Adrenal gland (tissue), 12 donors: ENCODE measurements around the gene SLCO2A1. TPM values are rescaled to one million over a fixed set of nuclear protein-coding genes. Genes with fewer than 3 reads are reported as not detected.

Source experiments
- DNase-seq, 7 donors: peaks; one replicate each; pipeline ENCODE4 v3.0.0-alpha.2; 2019 to 2020
- H3K27ac ChIP-seq, 5 donors: fragments of 200-600 bp; sonication (generic) in 4 of 5; 1 replicate in 3 of 5; 2 replicates in 2 of 5; pipeline versions ENCODE4 v1.5.1 to v1.8.0; 2016 to 2020; ENCODE audit warnings: mild to moderate bottlenecking in 1 of 5
- H3K27me3 ChIP-seq: fragments of 200-600 bp; 2 replicates; pipeline ENCODE4 v1.8.0; 2021
- H3K36me3 ChIP-seq, 2 donors: fragments of 200-600 bp; replicated peaks in 1 of 2; 1 replicate in 1 of 2; 2 replicates in 1 of 2; pipeline versions ENCODE4 v1.5.1 to v1.8.0; 2018 to 2022
- H3K4me1 ChIP-seq, 2 donors: fragments of 200-600 bp; replicated peaks in 1 of 2; 1 replicate in 1 of 2; 2 replicates in 1 of 2; pipeline versions ENCODE4 v1.5.1 to v1.8.0; 2018 to 2021
- H3K4me3 ChIP-seq, 4 donors: fragments of 200-600 bp; sonication (generic) in 3 of 4; one replicate each; pipeline ENCODE4 v1.5.1; 2016 to 2018
- H3K9me3 ChIP-seq, 3 donors: fragments of 200-600 bp; sonication (generic) in 1 of 3; replicated peaks in 1 of 3; 1 replicate in 2 of 3; 2 replicates in 1 of 3; pipeline versions ENCODE4 v1.5.1 to v1.8.0; 2016 to 2021
- CTCF ChIP-seq, 6 experiments: fragments of 450-650 bp in 4 of 6; fragments of 200-600 bp in 2 of 6; sonication (generic) in 1 of 6; IDR thresholded peaks; 1 replicate in 5 of 6; 2 replicates in 1 of 6; pipeline versions ENCODE4 v1.5.1 to v1.8.0; 2016 to 2021; ENCODE audit warnings: antibody characterized with exemption in 6 of 6, mild to moderate bottlenecking in 2 of 6, moderate library complexity in 1 of 6
- POLR2A ChIP-seq, 2 donors: fragments of 450-650 bp; IDR thresholded peaks; one replicate each; pipeline ENCODE4 v1.6.1; 2017; ENCODE audit warnings: antibody characterized with exemption in 2 of 2, mild to moderate bottlenecking in 2 of 2, moderate library complexity in 1 of 2
- WGBS, 4 donors: extraction: QIAGEN DNeasy Blood & Tissue Kit in 2 of 4; methylation state at CpG; one replicate each; pipeline versions ENCODE4 v1.1.5 to v1.1.7; 2013 to 2017; 5-methylcytosine and 5-hydroxymethylcytosine counted together
- intact Hi-C, 2 donors: fragments of 100-400 bp; cut with DNase I; formaldehyde crosslinking; loops; one replicate each; pipeline versions ENCODE4 v1.14.1 to v1.15.0; 2022 to 2023
- polyA plus RNA-seq, 3 donors: library from polyadenylated mRNA; stranded (reverse); fragments of 200-250 nt in 2 of 3; fragments of 350-450 nt in 1 of 3; fragmentation: Illumina TruSeq in 1 of 3; extraction: RNeasy Lipid Tissue Mini Kit (QIAGEN cat#74804) in 1 of 3; gene quantifications; one replicate each; pipeline ENCODE4 v1.2.3, GENCODE V29; 2013 to 2014
- total RNA-seq, 9 donors: library from RNA; depleted of rRNA in 4 of 9; stranded (reverse); fragments of >200 nt in 4 of 9; fragments of 120-200 nt in 1 of 9; fragmentation: NEBNext Ultra II Directional in 1 of 9; extraction: Animal tissue kit (Norgen Biotek cat#: 25700) in 1 of 9; gene quantifications; one replicate each; pipeline versions ENCODE4 v1.1.0 to v1.2.4, GENCODE V29; 2013 to 2023
- donor health status: healthy with polysubstance abuse.
- donor health status: Bipolar disorder and iron deficiency.
- donor health status: DM: yes; HTN: yes; CAD: no.
- donor health status: DM: no; HTN: no; CAD: no.
- donor health status: DM: no; HTN: no; CAD: no.
- donor health status: DM: yes; HTN: yes; CAD: no.

The SLCO2A1 gene
- total and polyA plus RNA-seq, 12 donors, result 2.3 to 141 (median 29.5) TPM

DNA sequence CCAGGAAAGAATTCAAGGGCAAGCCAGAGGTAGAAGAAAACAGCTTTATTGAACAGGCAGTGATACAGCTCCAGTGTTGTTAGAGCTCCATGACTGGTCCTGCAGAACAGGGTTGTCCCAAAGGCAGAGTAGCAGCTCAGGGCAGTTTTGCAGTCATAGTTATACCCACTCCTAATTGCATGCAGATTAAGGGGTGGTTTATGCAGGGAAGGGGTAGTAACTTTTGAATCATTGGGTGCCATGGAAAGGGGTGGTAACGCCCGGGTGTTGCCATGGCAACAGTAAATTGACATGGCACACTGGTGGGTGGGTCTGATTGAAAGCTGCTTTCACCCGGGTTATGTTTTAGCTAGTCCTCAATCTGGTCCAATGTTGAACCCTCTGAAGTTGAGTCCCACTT is 124.3 kb downstream of the SLCO2A1 start:
- Histone ChIP-seq H3K27me3 (no peaks in the 10 kb centered on the region), H3K36me3 (no peaks in the 10 kb centered on the region), H3K9me3 (no peaks in the 10 kb centered on the region), H3K4me3 (no peak overlapping the region), H3K27ac (no peak overlapping the region), H3K4me1 (no peaks in the 10 kb centered on the region)
- DNase-seq, result no peak
- TF ChIP-seq POLR2A (IDR thresholded peaks at IDR 0.05) (no peak), CTCF (IDR thresholded peaks at IDR 0.05) (no peak)
- intact Hi-C loops, result no loop called here
- WGBS, 4 donors, result 77 to 88% (median 79%) methylated on average over 3 of the region's 3 CpGs

GRCh38 chr3:133901847-133902246 is 127.9 kb downstream of the SLCO2A1 start:
- TF ChIP-seq CTCF (IDR thresholded peaks at IDR 0.05) (no peak), POLR2A (IDR thresholded peaks at IDR 0.05) (no peak)
- Histone ChIP-seq H3K9me3 (no peaks in the 10 kb centered on the region), H3K36me3 (no peaks in the 10 kb centered on the region), H3K27ac (no peak overlapping the region), H3K4me1 (no peaks in the 10 kb centered on the region), H3K27me3 (no peaks in the 10 kb centered on the region), H3K4me3 (no peak overlapping the region)
- 79 to 88% (median 84%) methylated on average over 5 of the region's 5 CpGs for WGBS, 4 donors
- DNase-seq, result no peak
- intact Hi-C loops, result no loop called here

GRCh38 chr3:133901083-133901482 is 128.6 kb downstream of the SLCO2A1 start:
- WGBS, 4 donors, result 81 to 100% (median 87%) methylated on average over 1 of the region's 1 CpG

GRCh38 chr3:133899311-133899710 is 130.4 kb downstream of the SLCO2A1 start:
- H3K9me3 ChIP-seq, result no peaks in the 10 kb centered on the region
- H3K4me1 ChIP-seq, result peaks cover 6 to 8% of the 10 kb centered on the region in 2 donors
- no peak overlapping the region for H3K27ac ChIP-seq
- no peak for TF ChIP-seq CTCF (IDR thresholded peaks at IDR 0.05)
- no peak for TF ChIP-seq POLR2A (IDR thresholded peaks at IDR 0.05)
- intact Hi-C loops, result no loop called here
- no peak for DNase-seq
- no peak overlapping the region for H3K4me3 ChIP-seq
- H3K27me3 ChIP-seq, result no peaks in the 10 kb centered on the region
- H3K36me3 ChIP-seq, result no peaks in the 10 kb centered on the region

More at GRCh38 chr3:133901083-133901482, 128.6 kb downstream of the SLCO2A1 start:
- H3K27me3 ChIP-seq, result no peaks in the 10 kb centered on the region
- no peaks in the 10 kb centered on the region for H3K9me3 ChIP-seq
- H3K36me3 ChIP-seq, result no peaks in the 10 kb centered on the region
- no peaks in the 10 kb centered on the region for H3K4me1 ChIP-seq
- intact Hi-C loops, result no loop called here
- no peak overlapping the region for H3K27ac ChIP-seq
- DNase-seq, result no peak
- no peak for TF ChIP-seq CTCF (IDR thresholded peaks at IDR 0.05)
- TF ChIP-seq POLR2A (IDR thresholded peaks at IDR 0.05), result no peak
- H3K4me3 ChIP-seq, result no peak overlapping the region
